Measurements from ENCODE around the gene RRP1.

RRP1 gene

DNA sequence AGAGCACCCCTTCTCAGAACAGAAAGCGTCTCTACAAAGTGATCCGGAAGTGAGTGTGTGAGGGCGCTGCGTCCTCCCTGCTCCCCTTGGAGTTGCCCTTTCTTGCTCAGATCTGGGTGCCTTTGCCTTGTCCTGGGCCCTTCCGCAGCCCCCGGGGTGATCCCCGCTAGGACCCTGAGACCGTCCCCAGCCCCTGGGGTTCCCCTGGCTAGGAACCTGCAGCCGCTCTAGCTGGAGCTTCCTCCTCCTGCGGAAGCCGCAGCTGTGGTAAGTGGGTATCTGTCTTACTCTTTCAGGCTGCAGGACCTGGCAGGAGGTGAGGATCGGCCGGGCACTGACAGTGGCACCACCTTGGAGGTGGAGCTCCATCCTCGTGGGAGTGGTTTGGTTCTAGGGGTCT is 11.2 kb downstream of the RRP1 start:
- Histone ChIP-seq H3K4me1 (ENCODE audit: control insufficient read depth in 2 of 2, insufficient read depth in 2 of 2, low read length in 2 of 2) (no peaks in the 10 kb centered on the region), H3K9ac (ENCODE audit: low read depth in 1 of 2, low read length in 2 of 2) (no peak overlapping the region), H3K27ac (ENCODE audit: low read depth in 2 of 2, low read length in 2 of 2) (no peak overlapping the region), H3K36me3 (ENCODE audit: control insufficient read depth in 2 of 2, insufficient read depth in 2 of 2, low read length in 2 of 2) (peaks cover 31 to 73% of the 10 kb centered on the region in 2 donors), H3K9me3 (ENCODE audit: control insufficient read depth in 2 of 2, low read length in 2 of 2) (no peaks in the 10 kb centered on the region), H3K27me3 (ENCODE audit: control insufficient read depth in 2 of 2, insufficient read depth in 2 of 2, low read length in 2 of 2) (no peaks in the 10 kb centered on the region), H3K4me3 (ENCODE audit: low read length in 2 of 2) (no peak overlapping the region)

DNA sequence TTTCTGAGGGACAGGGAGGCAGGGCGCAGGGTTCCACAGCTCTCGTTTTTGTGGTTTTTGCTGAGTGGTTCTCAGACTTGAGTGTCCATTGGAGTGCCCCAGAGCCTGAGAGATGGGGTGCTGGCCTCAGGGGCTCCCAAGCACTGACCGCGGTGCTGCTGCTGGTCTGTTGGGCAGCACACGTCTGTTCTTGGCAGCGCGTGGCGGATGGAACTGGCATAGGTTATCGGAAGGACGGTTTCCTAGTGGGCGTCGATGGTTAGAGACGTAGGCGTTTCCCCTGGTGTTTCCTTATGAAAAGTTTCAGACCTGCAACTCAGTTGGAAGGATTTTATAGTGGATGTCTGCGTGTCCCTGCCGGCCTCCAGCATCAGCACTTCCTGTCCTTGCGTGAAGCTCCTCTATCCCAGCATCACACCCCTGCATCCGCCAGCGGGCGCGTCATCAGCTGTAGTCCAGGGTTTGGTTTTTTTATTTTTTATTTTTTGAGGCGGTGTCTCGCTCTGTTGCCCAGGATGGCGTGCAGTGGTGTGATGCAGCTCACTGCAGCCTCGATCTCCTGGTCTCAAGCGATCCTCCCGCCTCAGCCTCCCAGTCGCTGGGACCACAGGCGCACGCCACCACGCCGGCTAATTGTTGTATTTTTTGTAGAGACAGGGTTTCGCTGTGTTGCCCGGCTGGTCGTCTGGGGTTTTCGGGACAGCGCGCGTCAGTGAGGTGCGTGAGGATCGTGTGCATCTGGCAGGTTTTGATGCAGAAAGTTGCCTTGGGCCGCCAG is 11.8 kb downstream of the RRP1 start:
- Histone ChIP-seq H3K36me3 (ENCODE audit: control insufficient read depth in 2 of 2, insufficient read depth in 2 of 2, low read length in 2 of 2) (peaks cover 30 to 67% of the 10 kb centered on the region in 2 donors), H3K27me3 (ENCODE audit: control insufficient read depth in 2 of 2, insufficient read depth in 2 of 2, low read length in 2 of 2) (no peaks in the 10 kb centered on the region), H3K27ac (ENCODE audit: low read depth in 2 of 2, low read length in 2 of 2) (no peak overlapping the region), H3K4me3 (ENCODE audit: low read length in 2 of 2) (no peak overlapping the region), H3K4me1 (ENCODE audit: control insufficient read depth in 2 of 2, insufficient read depth in 2 of 2, low read length in 2 of 2) (no peaks in the 10 kb centered on the region), H3K9ac (ENCODE audit: low read depth in 1 of 2, low read length in 2 of 2) (no peak overlapping the region), H3K9me3 (ENCODE audit: control insufficient read depth in 2 of 2, low read length in 2 of 2) (no peaks in the 10 kb centered on the region)

DNA sequence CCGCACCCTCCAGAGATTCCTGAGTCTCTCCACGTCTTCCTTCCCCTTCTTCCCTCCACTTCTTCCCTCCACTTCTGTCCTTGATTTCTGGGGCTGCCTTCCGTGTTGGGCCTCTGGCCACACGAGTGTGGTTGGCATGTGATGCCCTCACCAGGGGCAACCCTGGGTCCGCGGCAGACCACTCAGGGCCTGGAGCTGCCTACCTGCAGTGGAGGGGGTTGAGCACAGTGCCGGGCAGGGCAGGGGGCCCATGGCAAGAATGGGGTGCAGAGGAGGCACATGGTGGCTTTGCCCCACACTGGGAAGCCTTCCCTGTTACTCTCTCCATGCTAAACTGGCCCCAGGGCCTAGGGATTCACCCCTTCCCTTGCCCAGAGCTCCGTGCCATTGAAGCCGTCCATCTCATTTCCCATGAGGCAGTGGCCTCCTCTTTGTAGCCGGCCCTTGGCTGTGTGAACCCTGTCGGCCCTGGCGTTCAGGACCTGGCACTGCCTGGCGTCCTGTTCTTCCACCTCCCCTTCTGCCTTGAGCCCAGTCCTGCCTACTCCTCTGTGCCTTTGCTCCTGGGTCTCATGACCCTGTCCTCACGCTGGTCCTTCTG is 13.4 kb downstream of the RRP1 start:
- no peaks in the 10 kb centered on the region for H3K27me3 ChIP-seq (ENCODE audit: control insufficient read depth in 2 of 2, insufficient read depth in 2 of 2, low read length in 2 of 2)
- no peaks in the 10 kb centered on the region for H3K4me1 ChIP-seq (ENCODE audit: control insufficient read depth in 2 of 2, insufficient read depth in 2 of 2, low read length in 2 of 2)
- H3K36me3 ChIP-seq (ENCODE audit: control insufficient read depth in 2 of 2, insufficient read depth in 2 of 2, low read length in 2 of 2), result peaks cover 18 to 50% of the 10 kb centered on the region in 2 donors

DNA sequence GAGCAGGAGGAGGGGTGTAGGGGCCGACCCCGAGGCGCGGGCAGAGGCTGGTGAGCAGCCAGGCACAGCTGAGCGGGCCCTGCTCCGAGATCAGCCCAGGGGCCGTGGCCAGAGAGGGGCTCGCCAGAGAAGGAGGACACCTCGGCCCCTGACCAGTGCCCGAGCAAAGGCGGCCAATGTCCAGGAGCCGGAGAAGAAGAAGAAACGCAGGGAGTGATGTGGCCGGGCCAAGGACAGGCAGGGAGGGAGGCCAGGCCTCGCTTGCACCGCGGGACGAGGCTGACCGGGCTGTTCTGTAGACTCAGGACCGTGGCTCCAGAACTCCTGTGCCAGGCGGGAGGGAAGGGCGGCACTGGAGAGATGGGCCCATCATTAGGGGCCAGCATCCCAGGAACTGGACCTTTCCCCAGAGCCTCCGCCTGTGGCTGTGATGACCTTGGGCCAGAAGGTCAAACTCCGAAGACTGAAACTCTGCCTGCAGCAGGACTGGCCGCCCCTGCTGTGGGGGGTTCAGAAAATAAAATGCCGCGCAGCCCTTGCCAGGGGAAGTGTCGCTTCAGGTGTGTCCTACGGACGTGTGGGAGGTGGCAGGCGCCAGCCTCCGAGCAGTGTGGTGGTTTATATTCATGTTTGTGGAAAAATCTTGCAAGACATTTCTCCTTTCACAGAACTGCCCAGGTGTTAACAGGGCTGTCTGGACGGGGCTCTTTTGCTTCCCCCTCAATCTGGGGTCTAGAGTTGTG is 14.4 kb downstream of the RRP1 start:
- H3K4me1 ChIP-seq (ENCODE audit: control insufficient read depth in 2 of 2, insufficient read depth in 2 of 2, low read length in 2 of 2), result no peaks in the 10 kb centered on the region
- peaks cover 17 to 42% of the 10 kb centered on the region in 2 donors for H3K36me3 ChIP-seq (ENCODE audit: control insufficient read depth in 2 of 2, insufficient read depth in 2 of 2, low read length in 2 of 2)
- no peak overlapping the region for H3K4me3 ChIP-seq (ENCODE audit: low read length in 2 of 2)
- H3K9me3 ChIP-seq (ENCODE audit: control insufficient read depth in 2 of 2, low read length in 2 of 2), result no peaks in the 10 kb centered on the region
- H3K27me3 ChIP-seq (ENCODE audit: control insufficient read depth in 2 of 2, insufficient read depth in 2 of 2, low read length in 2 of 2), result no peaks in the 10 kb centered on the region
- H3K27ac ChIP-seq (ENCODE audit: low read depth in 2 of 2, low read length in 2 of 2), result no peak overlapping the region
- H3K9ac ChIP-seq (ENCODE audit: low read depth in 1 of 2, low read length in 2 of 2), result no peak overlapping the region

More for the DNA sequence above, 13.4 kb downstream of the RRP1 start:
- H3K27ac ChIP-seq (ENCODE audit: low read depth in 2 of 2, low read length in 2 of 2), result no peak overlapping the region
- H3K9me3 ChIP-seq (ENCODE audit: control insufficient read depth in 2 of 2, low read length in 2 of 2), result no peaks in the 10 kb centered on the region
- no peak overlapping the region for H3K4me3 ChIP-seq (ENCODE audit: low read length in 2 of 2)
- no peak overlapping the region for H3K9ac ChIP-seq (ENCODE audit: low read depth in 1 of 2, low read length in 2 of 2)

DNA sequence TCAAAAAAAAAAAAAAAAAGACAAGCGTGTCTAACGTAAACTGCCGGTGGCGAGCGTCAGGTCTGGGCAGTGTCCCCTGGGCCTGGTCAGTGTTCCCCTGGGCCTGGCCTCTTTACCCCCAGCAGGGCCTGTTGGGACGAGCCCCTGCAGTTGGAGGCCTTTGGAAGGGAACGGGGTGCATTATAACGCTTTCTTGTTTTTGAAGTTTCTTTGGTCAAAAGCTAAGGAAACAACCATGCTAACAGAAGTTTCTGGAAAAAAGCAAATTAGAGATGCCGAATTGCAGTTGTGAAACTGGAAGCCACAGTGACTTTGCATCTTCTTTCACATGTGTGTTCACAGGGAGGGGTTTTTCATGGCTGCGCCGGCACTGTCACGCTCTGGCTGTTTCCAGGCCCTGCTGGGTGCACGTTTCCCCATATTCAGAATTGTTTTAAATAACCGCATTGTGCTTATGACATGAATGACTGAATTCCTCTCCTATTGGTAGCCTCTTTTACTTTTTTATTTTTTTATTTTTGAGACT is 16.0 kb downstream of the RRP1 start:
- peak overlapping the region; percentile 34 to 48 for H3K27ac ChIP-seq (ENCODE audit: low read depth in 2 of 2, low read length in 2 of 2)
- H3K36me3 ChIP-seq (ENCODE audit: control insufficient read depth in 2 of 2, insufficient read depth in 2 of 2, low read length in 2 of 2), result peaks cover 13 to 30% of the 10 kb centered on the region in 2 donors
- H3K9me3 ChIP-seq (ENCODE audit: control insufficient read depth in 2 of 2, low read length in 2 of 2), result no peaks in the 10 kb centered on the region
- no peaks in the 10 kb centered on the region for H3K27me3 ChIP-seq (ENCODE audit: control insufficient read depth in 2 of 2, insufficient read depth in 2 of 2, low read length in 2 of 2)
- H3K4me1 ChIP-seq (ENCODE audit: control insufficient read depth in 2 of 2, insufficient read depth in 2 of 2, low read length in 2 of 2), result peaks cover 0 to under 1% of the 10 kb centered on the region in 2 donors
- no peak overlapping the region for H3K4me3 ChIP-seq (ENCODE audit: low read length in 2 of 2)
- H3K9ac ChIP-seq (ENCODE audit: low read depth in 1 of 2, low read length in 2 of 2), result no peak overlapping the region

DNA sequence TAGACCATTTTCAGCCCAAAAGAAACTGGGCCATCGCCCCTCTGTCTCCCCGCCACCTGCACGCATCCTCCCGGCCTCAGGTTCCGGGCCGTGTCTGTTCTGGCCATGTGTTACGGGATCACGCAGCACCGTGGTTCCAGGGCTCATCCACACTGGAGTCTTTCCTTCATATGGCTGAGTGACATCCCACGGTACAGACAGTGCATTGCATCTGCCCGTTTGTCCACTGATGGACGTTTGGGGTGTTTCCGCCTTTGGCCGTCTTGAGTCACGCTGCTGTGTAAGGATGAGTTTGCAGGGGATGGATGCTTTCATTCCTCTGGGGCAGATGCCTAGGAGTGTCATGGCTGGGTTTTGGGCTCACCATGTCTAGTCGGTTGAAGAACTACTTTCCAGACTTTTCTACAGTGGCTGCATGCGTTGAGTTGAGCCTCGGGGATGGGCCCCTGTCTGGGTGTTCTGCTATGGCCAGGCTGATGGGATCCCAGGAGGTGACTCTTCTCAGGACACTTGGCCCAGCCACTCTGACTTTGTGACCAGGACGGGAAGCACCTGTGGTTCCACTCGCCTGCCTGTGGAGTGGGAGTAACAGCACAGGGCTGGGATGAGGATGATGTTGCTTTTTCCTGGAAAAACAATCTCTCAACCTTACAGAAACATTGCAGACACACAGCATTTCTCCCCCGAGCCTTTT is 16.8 kb downstream of the RRP1 start:
- Histone ChIP-seq H3K27me3 (ENCODE audit: control insufficient read depth in 2 of 2, insufficient read depth in 2 of 2, low read length in 2 of 2) (no peaks in the 10 kb centered on the region), H3K4me3 (ENCODE audit: low read length in 2 of 2) (no peak overlapping the region), H3K4me1 (ENCODE audit: control insufficient read depth in 2 of 2, insufficient read depth in 2 of 2, low read length in 2 of 2) (peaks cover 7 to 9% of the 10 kb centered on the region in 2 donors), H3K9ac (ENCODE audit: low read depth in 1 of 2, low read length in 2 of 2) (no peak overlapping the region), H3K36me3 (ENCODE audit: control insufficient read depth in 2 of 2, insufficient read depth in 2 of 2, low read length in 2 of 2) (peaks cover 12 to 24% of the 10 kb centered on the region in 2 donors), H3K9me3 (ENCODE audit: control insufficient read depth in 2 of 2, low read length in 2 of 2) (no peaks in the 10 kb centered on the region), H3K27ac (ENCODE audit: low read depth in 2 of 2, low read length in 2 of 2) (peak overlapping the region in 1 of 2 donors; percentile 56)

DNA sequence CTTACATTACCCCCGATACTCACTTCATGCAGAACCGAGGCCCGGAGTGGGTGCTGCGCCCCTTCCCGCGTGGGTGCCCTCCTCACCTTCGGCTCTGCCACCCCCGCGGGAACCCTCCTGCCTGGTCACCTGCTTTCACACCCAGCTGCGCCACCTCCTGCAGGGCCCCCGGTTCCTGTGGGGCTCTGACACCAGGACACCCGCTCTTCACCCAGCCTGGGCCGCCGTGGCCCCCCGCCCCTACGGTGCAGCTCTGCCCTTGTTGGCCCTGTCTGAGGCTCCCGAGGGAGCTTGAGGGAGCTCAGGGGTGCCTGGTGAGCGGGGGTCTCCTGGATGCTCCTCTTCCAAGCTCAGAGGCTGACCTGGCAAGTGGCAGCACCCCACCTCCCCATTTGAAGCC is 19.0 kb downstream of the RRP1 start:
- Histone ChIP-seq H3K27me3 (ENCODE audit: control insufficient read depth in 2 of 2, insufficient read depth in 2 of 2, low read length in 2 of 2) (no peaks in the 10 kb centered on the region), H3K9me3 (ENCODE audit: control insufficient read depth in 2 of 2, low read length in 2 of 2) (no peaks in the 10 kb centered on the region), H3K36me3 (ENCODE audit: control insufficient read depth in 2 of 2, insufficient read depth in 2 of 2, low read length in 2 of 2) (peaks cover 0 to 2% of the 10 kb centered on the region in 2 donors), H3K4me1 (ENCODE audit: control insufficient read depth in 2 of 2, insufficient read depth in 2 of 2, low read length in 2 of 2) (peaks cover 21 to 25% of the 10 kb centered on the region in 2 donors), H3K4me3 (ENCODE audit: low read length in 2 of 2) (no peak overlapping the region), H3K27ac (ENCODE audit: low read depth in 2 of 2, low read length in 2 of 2) (no peak overlapping the region), H3K9ac (ENCODE audit: low read depth in 1 of 2, low read length in 2 of 2) (no peak overlapping the region)

DNA sequence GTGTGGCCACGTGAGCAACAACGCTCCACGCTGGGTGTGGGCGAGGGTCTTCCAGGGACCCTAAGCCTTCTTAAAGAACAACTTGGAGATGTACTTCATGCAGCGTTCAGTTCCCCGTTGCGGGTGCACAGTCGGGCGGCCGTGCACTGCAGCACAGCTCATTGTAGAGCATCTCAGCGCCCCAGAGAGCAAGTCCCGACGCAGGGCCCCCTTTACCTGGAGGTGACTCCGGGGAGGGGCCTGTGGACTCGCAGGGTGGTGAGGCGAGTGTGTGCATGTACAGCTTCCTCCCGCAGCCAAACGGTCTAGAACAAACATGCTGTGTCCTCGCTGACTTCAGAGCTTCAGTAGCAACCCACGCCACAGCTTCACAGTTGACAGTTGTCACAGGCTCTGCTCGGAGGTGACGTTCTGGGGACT is 19.5 kb downstream of the RRP1 start:
- no peak overlapping the region for H3K9ac ChIP-seq (ENCODE audit: low read depth in 1 of 2, low read length in 2 of 2)
- H3K27ac ChIP-seq (ENCODE audit: low read depth in 2 of 2, low read length in 2 of 2), result no peak overlapping the region
- no peak overlapping the region for H3K4me3 ChIP-seq (ENCODE audit: low read length in 2 of 2)
- H3K36me3 ChIP-seq (ENCODE audit: control insufficient read depth in 2 of 2, insufficient read depth in 2 of 2, low read length in 2 of 2), result peaks cover 0 to 2% of the 10 kb centered on the region in 2 donors
- H3K27me3 ChIP-seq (ENCODE audit: control insufficient read depth in 2 of 2, insufficient read depth in 2 of 2, low read length in 2 of 2), result no peaks in the 10 kb centered on the region
- H3K9me3 ChIP-seq (ENCODE audit: control insufficient read depth in 2 of 2, low read length in 2 of 2), result no peaks in the 10 kb centered on the region
- H3K4me1 ChIP-seq (ENCODE audit: control insufficient read depth in 2 of 2, insufficient read depth in 2 of 2, low read length in 2 of 2), result peaks cover 21 to 25% of the 10 kb centered on the region in 2 donors

DNA sequence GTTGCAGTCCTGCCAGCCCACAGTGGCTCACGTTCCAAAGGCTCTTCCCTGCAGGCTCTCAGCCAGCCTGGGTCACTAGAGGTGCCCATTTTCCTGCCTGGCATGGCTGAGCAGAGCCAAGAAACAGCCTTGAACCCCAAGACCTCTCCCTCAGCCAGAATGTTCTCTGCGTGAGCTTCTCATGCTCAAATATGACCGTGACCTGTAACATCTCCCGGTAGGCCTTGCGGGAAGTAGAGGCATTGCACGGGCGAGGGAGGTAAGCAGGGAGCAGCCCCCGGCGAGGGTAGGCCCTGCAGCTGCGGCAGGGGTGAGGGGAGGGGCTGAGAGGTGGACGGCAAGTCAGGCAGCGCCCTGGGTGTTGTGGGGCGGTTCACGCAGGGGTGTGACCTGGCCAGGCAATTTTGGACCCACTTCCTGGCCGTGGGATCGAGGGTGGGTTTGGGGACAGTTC is 20.0 kb downstream of the RRP1 start:
- Histone ChIP-seq H3K27me3 (ENCODE audit: control insufficient read depth in 2 of 2, insufficient read depth in 2 of 2, low read length in 2 of 2) (no peaks in the 10 kb centered on the region), H3K9me3 (ENCODE audit: control insufficient read depth in 2 of 2, low read length in 2 of 2) (no peaks in the 10 kb centered on the region), H3K9ac (ENCODE audit: low read depth in 1 of 2, low read length in 2 of 2) (no peak overlapping the region), H3K4me3 (ENCODE audit: low read length in 2 of 2) (no peak overlapping the region), H3K27ac (ENCODE audit: low read depth in 2 of 2, low read length in 2 of 2) (no peak overlapping the region), H3K4me1 (ENCODE audit: control insufficient read depth in 2 of 2, insufficient read depth in 2 of 2, low read length in 2 of 2) (peaks cover 21 to 25% of the 10 kb centered on the region in 2 donors), H3K36me3 (ENCODE audit: control insufficient read depth in 2 of 2, insufficient read depth in 2 of 2, low read length in 2 of 2) (no peaks in the 10 kb centered on the region)
